ENCODE results near the gene DOCK3.
A peak's percentile ranks its signal among the peaks of the same experiment; 100 is the strongest.
"Not testable (repeated sequence)": the region's sequence is repeated elsewhere in the genome, so short reads cannot be mapped to it uniquely, and the experiment has no call there.

DOCK3 gene

DNA sequence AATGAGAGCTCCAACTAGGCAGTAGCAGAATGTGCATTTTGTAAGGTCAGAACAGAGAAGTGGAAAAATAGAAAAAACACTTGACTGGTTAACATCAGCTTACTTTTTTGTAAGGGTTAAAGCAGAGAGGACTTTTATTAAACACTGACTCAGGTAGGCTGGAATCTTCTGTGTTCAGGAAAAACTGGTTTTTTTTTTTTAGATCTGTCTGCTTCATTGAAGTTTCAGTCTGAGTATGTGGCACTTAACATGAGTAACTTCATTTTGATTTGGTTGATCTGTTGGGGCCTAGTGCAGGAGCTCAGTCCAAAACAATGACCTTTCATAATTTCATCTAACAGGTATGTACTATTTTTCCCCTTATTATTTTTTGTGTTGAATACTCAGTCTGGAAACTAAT, 141.1 kb downstream of the DOCK3 start:
- no peak overlapping the region for H3K4me3 ChIP-seq (ENCODE audit: low read length)

DNA sequence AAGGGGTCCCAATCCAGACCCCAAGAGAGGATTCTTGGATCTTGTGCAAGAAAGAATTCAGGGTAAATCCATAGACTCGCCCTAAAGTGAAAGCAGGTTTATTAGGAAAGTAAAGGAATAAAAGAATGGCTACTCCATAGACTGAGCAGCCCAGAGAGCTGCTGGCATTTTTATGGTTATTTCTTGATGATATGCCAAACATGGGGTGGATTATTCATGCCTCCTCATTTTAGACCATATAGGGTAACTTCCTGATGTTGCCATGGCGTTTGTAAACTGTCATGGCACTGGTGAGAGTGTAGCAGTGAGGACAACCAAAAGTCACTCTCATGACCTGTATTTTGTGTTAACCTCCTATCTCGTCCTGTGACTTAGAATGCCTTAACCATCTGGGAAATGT, 142.2 kb downstream of the DOCK3 start:
- DNase-seq (ENCODE audit: low read depth) = no peak
- H3K4me3 ChIP-seq (ENCODE audit: low read length) = no peak overlapping the region
- TF ChIP-seq, protein P1, sequence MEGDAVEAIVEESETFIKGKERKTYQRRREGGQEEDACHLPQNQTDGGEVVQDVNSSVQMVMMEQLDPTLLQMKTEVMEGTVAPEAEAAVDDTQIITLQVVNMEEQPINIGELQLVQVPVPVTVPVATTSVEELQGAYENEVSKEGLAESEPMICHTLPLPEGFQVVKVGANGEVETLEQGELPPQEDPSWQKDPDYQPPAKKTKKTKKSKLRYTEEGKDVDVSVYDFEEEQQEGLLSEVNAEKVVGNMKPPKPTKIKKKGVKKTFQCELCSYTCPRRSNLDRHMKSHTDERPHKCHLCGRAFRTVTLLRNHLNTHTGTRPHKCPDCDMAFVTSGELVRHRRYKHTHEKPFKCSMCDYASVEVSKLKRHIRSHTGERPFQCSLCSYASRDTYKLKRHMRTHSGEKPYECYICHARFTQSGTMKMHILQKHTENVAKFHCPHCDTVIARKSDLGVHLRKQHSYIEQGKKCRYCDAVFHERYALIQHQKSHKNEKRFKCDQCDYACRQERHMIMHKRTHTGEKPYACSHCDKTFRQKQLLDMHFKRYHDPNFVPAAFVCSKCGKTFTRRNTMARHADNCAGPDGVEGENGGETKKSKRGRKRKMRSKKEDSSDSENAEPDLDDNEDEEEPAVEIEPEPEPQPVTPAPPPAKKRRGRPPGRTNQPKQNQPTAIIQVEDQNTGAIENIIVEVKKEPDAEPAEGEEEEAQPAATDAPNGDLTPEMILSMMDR (conservative IDR thresholded peaks at IDR 0.05; ENCODE audit: low read depth, low read length) = no peak

More for the DNA sequence above, 141.1 kb downstream of the DOCK3 start:
- TF ChIP-seq, protein P1 (conservative IDR thresholded peaks at IDR 0.05; ENCODE audit: low read depth, low read length) = no peak
- DNase-seq (ENCODE audit: low read depth) = no peak

DNA sequence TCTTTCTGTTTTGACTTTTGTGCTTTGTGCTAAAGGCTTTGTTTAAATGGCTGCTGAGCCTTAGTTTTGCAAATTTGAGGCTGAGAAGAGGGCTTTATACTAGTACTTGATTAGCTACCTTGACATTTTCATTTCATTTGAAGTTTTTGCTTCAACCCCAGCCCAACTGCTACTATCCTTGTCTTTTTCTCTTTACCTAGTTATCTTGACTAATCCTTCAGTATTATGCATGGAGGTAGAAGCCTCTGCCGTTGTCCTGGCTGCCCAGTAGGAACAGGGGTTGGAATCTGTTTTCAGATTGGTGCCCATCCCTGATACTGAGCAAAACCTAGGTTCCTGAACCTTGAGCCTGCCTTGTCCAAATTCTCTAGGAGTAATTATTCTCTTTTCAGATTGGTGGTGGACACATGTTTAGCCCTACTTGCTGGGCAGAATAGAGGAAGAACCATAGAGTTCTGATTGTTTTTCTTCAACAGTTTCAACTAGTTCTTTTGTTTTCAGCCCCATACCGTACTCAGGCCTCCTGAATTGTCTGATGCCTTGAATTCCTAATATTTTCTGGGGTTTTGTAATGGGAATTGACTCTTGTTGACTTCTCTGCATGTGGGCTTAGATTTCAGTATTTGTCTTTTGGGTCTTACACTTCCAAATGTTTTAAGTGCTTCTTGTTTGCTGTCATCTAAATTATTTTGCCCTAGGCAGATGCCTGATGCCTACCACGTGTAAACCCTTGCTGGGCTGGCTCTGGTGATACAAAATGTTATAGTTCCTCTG, 143.2 kb downstream of the DOCK3 start:
- DNase-seq (ENCODE audit: low read depth) = no peak
- H3K4me3 ChIP-seq (ENCODE audit: low read length) = no peak overlapping the region
- TF ChIP-seq, protein P1 (conservative IDR thresholded peaks at IDR 0.05; ENCODE audit: low read depth, low read length) = no peak

DNA sequence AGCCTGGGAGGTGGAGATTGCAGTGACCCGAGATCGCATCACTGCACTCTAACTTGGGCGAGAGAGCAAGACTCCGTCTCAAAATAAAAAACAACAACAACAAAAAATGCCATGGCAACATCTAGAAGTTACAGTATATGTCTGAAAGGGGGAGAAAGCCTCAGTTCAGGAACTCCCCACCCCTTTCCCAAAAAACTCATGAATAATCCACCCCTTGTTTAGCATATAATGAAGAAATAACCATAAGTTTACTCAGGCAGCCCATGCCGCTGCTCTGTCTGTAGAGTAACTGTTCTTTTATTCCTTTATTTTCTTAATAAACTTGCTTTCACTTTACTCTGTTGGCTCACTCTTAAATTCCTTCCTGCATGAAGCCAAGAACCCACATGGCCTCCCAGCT, 145.2 kb downstream of the DOCK3 start:
- no peak overlapping the region for H3K4me3 ChIP-seq (ENCODE audit: low read length)
- DNase-seq (ENCODE audit: low read depth) = no peak
- TF ChIP-seq, protein P1 (conservative IDR thresholded peaks at IDR 0.05; ENCODE audit: low read depth, low read length) = no peak

DNA sequence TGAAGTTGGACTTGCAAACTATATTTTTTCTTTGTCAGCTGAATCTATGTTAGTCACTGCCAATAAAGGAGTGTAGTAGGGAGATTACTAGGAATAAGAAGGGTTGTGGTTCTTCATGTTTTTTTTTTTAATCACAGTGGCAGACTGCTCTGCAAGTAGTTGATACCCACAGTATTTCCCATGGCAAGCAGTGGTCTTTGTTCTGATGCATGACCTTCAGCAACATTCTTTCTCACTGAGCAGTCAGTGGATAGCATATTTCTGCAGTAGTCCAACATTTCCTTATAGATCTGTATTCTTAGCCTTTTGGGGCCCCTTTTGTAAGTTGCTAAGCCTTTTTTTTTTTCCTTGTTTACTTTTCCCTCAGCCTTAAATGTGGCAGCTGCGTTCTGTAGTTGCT, 151.1 kb downstream of the DOCK3 start:
- TF ChIP-seq, protein P1 (conservative IDR thresholded peaks at IDR 0.05; ENCODE audit: low read depth, low read length) = no peak
- H3K4me3 ChIP-seq (ENCODE audit: low read length) = no peak overlapping the region
- peak; percentile 92 for DNase-seq (ENCODE audit: low read depth)

DNA sequence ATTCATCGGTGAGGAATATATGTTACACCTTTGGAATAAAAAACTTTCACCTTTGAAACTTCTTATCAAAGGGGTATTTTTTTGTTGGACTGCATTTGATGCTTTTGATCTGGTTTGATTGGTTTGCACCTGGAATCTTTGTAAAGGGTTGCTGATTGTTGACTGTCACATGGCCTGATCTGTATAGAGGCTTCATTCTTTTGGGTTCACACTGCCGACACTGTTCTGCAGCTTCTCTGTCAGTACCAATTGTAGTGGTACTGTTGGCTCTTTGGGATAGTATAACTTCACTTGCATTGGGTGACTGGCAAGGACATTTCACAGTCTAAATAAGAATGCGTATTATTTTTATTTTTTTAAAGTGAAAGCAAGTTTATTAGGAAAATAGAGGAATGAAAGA, 155.7 kb downstream of the DOCK3 start:
- TF ChIP-seq, protein P1 (conservative IDR thresholded peaks at IDR 0.05; ENCODE audit: low read depth, low read length) = no peak
- H3K4me3 ChIP-seq (ENCODE audit: low read length) = no peak overlapping the region
- no peak for DNase-seq (ENCODE audit: low read depth)

DNA sequence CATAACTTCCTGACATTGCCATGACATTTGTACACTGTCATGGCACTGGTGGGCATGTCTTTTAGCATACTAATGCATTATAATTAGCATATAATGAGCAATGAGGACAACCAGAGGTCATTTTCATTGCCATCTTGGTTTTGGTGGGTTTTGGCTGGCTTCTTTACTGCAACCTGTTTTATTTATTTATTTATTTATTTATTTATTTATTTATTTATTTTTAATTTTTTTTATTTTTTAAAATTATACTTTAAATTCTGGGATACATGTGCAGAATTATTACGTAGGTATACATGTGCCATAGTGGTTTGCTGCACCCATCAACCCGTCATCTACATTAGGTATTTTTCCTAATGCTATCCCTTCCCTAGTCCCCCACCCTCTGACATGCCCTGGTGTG, 156.3 kb downstream of the DOCK3 start:
- H3K4me3 ChIP-seq (ENCODE audit: low read length); DNase-seq (ENCODE audit: low read depth): not testable (repeated sequence)
